HL-60 (cell line): ENCODE results near the gene FHIT.

ENCODE experiments used
- CTCF ChIP-seq: IDR thresholded peaks from one replicate; pipeline ENCODE4 v1.5.1; 2011; ENCODE audit warnings: low read length, control low read depth, inconsistent platforms; ENCODE audit not compliant: insufficient read depth
- GABPA ChIP-seq: IDR thresholded peaks from 2 replicates; pipeline ENCODE4 v1.6.1; 2012; ENCODE audit warnings: low read depth
- POLR2AphosphoS5 ChIP-seq: IDR thresholded peaks from 2 replicates; pipeline ENCODE4 v1.6.1; 2012; ENCODE audit warnings: low read depth
- REST ChIP-seq: IDR thresholded peaks from 2 replicates; pipeline ENCODE4 v1.6.1; 2012; ENCODE audit warnings: low read depth; ENCODE audit not compliant: insufficient replicate concordance

- TF ChIP-seq CTCF (no peak), GABPA (no peak), POLR2AphosphoS5 (no peak), REST (no peak)
Observed at GRCh38 chr3:60240492-60240891, 1010.8 kb downstream of the FHIT start.
